WI38 (cell line): ENCODE results near the gene RUNX1.

Experiments
- H3K4me3 ChIP-seq: 2 replicates; pipeline ENCODE4 v1.5.1; 2011; ENCODE audit warnings: low read depth, mild to moderate bottlenecking, control low read depth, low read length
- CTCF ChIP-seq: IDR thresholded peaks from 2 replicates; pipeline ENCODE4 v1.5.1; 2012; ENCODE audit warnings: low read depth, mild to moderate bottlenecking, control low read depth, low read length

RUNX1 gene

DNA sequence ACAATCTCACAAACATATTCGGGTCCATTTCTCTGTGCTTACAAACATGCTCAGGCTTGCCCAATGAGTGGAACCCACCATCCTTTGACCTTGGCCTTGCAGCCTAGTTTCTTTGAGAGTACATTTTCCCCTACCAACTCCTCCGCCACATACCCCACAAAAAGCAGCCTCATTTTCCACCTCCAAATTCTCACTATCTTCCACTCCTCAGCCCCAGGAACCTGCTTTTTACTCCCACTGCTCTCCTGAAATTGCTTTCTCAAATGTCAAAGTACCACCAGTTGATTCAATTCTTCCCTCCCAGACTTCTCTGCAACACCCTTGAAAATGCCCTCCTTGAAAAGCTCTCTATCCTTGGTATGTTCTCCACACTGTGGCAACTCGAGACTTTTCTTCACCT is 103.8 kb downstream of the RUNX1 start:
- TF ChIP-seq CTCF: no peak
- H3K4me3 ChIP-seq: no peak overlapping the region

DNA sequence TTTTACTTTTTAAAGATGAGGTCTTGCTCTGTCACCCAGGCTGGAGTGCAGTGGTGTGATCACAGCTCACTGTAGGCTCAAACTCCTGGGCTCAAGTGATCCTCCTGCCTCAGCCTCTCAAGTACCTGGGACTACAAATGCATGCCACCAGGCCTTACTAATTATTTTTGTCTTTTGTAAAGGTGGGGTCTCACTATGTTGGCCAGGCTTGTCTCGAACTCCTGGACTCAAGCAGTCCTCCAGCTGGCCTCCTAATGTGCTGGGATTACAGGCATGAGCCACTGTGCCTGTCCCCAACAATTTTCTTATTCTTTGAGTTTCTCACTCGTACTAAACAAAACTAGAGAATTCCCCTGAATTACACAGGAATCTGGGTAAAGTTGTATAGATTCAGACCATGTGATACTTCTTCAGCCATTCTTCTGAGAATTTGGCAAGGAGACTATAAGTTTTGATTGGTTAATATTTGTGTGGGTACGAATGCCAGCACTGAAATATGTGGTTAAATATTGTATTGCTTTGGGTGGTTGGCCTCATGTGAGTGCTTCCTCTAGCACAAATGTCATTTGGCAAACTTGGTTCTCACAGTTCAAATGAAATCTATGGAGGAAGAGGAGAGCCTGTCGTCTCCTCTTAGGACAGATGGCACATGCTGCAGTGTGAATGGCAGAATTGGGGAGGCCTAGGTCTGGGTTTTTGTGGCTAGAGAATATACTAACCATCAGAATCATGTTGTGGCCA is 104.9 kb downstream of the RUNX1 start:
- TF ChIP-seq CTCF: no peak
- no peak overlapping the region for H3K4me3 ChIP-seq

GRCh38 chr21:34942911-34943310 is 106.2 kb downstream of the RUNX1 start:
- H3K4me3 ChIP-seq: no peak overlapping the region
- no peak for TF ChIP-seq CTCF

DNA sequence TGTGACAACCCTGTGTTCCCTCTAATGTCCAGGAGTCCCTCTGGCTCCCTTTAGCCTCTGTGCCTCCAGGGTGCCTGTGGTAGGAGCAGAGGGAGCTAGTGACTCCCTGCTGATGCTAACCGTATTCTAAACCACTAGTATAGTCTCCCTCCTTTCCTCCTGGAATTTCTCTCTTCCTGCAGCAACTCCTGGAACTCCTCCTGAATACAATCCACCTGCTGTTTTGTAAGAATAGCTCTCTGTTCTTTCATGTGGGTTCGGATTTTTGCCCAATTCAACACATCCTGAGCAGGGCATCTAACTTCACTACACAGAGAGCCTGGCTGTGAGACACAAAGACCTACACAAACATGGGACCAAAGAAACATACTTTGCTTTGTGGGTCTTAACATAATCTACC is 107.9 kb downstream of the RUNX1 start:
- TF ChIP-seq CTCF: no peak
- H3K4me3 ChIP-seq: no peak overlapping the region

DNA sequence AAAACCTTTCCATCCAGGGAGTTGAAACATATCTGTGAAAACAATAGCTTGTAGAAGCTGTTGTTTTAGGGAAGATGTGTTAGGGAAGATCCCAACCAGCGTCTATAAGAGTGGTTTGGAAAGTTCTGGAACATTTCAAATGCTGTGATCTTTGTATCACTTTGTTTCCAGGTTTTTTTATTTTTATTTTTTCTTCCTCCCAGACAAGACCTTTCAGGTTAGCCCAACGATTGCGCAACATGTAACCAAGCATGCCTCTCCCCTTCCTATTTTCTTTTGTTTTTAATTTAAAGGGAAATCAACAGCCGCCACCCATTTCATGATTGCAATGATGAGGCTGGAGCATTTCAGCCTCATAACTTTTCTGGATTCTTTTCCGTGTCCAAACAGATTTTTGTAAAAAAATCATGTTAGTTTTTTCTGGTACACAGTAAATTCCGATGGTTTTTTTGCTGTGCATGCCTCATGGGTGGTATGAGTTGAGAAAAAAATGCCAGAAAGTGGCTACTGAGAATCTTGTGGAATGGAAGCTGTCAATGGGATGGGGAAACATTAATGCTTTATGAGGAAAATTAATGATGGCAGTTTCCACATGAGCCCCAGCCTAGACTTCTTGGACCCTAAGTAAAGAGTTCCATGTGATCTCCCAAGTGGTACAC is 109.3 kb downstream of the RUNX1 start:
- no peak overlapping the region for H3K4me3 ChIP-seq
- TF ChIP-seq CTCF: no peak

- no peak overlapping the region for H3K4me3 ChIP-seq
- TF ChIP-seq CTCF: no peak
Observed at GRCh38 chr21:34938089-34938764, 110.9 kb downstream of the RUNX1 start.

- H3K4me3 ChIP-seq: no peak overlapping the region; the same call in 1 of the 2 replicates
- TF ChIP-seq CTCF: no peak
Observed at GRCh38 chr21:34936883-34937563, 112.1 kb downstream of the RUNX1 start.
